Measurements from ENCODE around the gene KCNJ10.

DNA sequence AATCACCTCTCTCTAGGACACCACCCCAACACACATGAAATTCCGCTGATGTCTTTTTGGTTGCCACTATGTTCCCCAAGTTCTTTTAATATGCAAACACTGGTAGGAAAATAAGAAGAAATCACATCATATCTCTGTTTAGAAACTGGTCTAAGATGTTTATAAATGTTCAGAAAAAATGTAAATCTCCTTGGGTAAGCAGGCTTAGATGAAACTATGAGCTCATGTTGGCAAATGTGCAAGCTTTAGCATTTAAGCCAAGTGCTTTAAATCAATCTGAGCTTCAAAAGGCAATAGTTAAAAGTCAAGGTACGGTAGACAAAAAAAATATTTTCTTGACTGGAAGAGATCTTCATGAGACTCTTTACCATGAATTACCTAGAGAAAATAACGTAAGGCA is 90.7 kb downstream of the KCNJ10 start:
- TF ChIP-seq, protein P1, sequence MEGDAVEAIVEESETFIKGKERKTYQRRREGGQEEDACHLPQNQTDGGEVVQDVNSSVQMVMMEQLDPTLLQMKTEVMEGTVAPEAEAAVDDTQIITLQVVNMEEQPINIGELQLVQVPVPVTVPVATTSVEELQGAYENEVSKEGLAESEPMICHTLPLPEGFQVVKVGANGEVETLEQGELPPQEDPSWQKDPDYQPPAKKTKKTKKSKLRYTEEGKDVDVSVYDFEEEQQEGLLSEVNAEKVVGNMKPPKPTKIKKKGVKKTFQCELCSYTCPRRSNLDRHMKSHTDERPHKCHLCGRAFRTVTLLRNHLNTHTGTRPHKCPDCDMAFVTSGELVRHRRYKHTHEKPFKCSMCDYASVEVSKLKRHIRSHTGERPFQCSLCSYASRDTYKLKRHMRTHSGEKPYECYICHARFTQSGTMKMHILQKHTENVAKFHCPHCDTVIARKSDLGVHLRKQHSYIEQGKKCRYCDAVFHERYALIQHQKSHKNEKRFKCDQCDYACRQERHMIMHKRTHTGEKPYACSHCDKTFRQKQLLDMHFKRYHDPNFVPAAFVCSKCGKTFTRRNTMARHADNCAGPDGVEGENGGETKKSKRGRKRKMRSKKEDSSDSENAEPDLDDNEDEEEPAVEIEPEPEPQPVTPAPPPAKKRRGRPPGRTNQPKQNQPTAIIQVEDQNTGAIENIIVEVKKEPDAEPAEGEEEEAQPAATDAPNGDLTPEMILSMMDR (IDR thresholded peaks at IDR 0.05), result no peak
- TF ChIP-seq POLR2A (IDR thresholded peaks at IDR 0.05), result no peak
